G401 (cell line): ENCODE data around the gene STX8. TPM values are rescaled to one million over a fixed set of nuclear protein-coding genes. Genes with fewer than 3 reads are reported as not detected.
A peak's percentile ranks its signal among the peaks of the same experiment; 100 is the strongest.

Experiments
- DNase-seq: peaks from one replicate; pipeline ENCODE4 v3.0.0-alpha.2; 2015; ENCODE audit warnings: low spot score
- in situ Hi-C: cut with HindIII; loops from 2 replicates; pipeline ENCODE4 v1.10.0; 2016; ENCODE audit warnings: low sequenced_read_pairs, mixed read lengths
- total RNA-seq: library from RNA; depleted of rRNA; stranded (reverse); fragments of >200 nt; shearing (Covaris generic); gene quantifications from 2 replicates; pipeline ENCODE4 v1.2.3, GENCODE V29; 2014

STX8 gene
- total RNA-seq, 1 experiment from 2014 or later, result 95.8 TPM

DNA sequence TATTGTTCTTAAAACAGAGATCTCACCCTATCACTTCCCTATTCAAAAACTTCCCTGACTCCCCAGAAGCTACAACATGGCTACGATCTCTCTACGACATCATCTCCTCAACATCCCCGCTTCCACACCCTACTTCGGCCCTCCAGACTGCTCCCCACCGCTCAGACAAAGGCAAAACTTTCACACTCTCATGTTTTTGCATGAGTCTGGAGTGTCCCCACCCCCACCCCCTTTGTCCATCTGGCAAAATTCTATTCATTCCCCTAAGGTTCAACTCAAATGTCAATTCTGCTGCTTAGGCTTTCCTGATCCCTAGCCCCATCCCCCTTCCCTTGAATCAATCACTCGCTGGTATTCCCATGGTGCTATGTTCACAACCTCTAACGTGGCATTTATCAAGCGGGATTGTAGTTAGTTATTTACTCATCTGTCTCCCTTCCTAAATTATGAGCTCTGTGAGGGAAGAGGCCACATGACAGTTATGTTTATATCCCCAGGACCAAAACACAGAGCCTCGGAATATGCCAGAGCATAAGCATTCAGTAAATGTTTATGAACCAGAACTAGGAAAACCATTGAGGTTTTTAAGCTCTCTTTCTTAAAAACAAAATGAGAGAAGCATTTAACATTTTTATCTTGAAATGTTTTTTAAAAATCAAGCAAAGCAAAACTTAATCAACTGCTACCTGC is 55.9 kb downstream of the STX8 start:
- DNase-seq, result no peak
- in situ Hi-C loops, result no loop called here

DNA sequence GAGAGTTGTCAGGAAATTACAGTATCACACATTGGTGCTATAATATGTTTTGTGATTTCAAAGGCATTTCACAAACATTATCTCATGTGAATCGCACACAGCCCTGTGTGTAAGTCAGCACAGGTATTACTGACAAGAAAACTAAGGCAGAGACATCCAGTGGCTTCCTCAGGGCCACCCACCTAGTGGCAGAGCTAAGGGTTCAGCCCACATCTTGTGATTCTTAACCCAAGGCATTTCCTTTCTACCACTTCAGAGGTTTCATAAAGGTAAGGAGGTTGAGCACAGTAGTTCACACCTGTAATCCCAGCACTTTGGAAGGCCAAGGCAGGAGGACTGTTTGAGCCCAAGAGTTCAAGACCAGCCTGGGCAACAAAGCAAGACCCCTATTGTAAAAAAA is 58.2 kb downstream of the STX8 start:
- DNase-seq, result no peak
- in situ Hi-C loops, result no loop called here

- in situ Hi-C loops, result no loop called here
- no peak for DNase-seq
These were observed 62.4 kb downstream of the STX8 start for GRCh38 chr17:9513266-9513665.

GRCh38 chr17:9512323-9513168 is 63.1 kb downstream of the STX8 start:
- in situ Hi-C loops, result no loop called here
- DNase-seq, result no peak

DNA sequence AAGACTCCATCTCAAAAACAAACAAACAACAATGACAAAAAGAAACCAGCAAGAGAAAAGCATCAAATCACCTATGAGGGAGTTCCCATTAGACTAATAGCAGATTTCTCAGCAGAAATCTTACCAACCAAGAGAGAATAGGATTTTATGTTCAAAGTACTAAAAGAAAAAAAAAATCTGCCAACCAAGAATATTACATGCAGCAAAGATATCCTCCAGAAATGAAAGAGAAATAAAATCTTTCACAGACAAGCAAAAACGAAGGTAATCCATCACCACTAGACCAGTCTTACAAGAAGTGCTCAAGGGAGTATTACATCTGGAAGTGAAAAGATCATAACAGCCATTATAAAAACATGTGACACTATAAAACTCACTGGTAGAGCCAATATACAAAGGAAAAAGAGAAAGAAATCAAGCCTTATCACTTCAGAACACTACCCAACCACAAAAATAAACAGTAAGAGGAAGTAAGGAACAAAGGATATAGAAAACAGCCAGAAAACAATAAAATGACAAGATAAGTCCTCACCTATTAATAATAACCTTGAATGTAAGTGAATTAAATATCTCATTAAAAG is 66.3 kb downstream of the STX8 start:
- in situ Hi-C loops, result no loop called here
- no peak for DNase-seq

- in situ Hi-C loops, result no loop called here
- DNase-seq, result no peak
These were observed 76.6 kb downstream of the STX8 start for GRCh38 chr17:9499041-9499440.

DNA sequence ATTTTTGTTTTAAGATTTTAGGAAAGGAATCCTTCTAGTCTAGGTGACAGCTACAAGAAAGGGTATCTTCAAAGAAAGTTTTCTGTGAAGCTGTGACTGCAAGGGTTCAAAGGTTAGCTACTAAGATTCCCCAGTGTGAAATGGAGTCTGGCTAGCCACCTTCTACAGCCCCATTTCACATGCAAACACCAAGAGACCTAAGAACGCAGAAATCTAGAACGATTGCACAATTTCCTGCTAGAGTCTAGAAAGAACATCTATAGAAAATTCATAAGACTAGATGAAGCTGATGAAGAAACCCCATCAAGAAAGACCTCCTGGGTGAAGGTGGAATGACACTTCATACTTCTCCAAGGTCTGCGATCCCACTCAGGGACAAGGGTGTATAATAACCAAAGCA is 77.1 kb downstream of the STX8 start:
- in situ Hi-C loops, result no loop called here
- DNase-seq, result no peak

DNA sequence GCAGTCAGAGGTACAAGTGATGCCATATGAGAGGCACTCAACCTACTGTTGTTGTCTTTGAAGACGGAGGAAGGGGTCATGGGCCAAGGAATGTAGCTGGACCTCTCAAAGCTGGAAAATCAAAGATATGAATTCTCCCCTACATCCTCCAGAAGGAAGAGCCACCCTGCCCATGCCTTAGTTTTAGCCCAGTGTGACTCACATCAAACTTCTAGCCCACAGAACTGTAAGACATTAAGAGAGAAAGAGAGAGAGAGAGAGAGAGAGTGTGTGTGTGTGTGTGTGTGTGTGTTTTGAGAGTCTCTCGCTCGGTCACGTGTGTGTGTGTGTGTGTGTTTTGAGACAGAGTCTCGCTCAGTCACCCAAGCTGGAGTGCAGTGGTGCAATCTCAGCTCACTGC is 87.1 kb downstream of the STX8 start:
- in situ Hi-C loops, result no loop called here
- DNase-seq, result no peak

GRCh38 chr17:9487406-9487805 is 88.2 kb downstream of the STX8 start:
- no peak for DNase-seq
- in situ Hi-C loops, result no loop called here

GRCh38 chr17:9484789-9485188 is 90.8 kb downstream of the STX8 start:
- in situ Hi-C loops, result no loop called here

DNA sequence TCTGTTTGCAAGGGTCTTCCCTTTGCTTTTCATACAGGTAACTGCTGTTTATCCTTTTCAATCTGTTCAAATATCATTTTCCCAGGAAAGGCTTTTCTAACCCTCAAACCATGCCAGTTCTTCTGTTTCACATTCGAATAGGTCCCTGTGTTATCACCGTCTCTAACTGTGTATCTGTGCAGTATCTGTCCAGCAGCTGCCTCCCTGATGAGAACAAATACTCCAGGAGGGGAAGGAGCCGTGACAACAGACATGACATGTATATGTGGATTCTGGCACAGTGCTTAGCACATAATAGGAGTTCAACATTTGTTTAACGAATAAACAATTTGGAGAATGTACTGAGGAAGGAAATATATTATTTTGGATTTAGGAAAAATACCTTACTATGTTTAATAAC is 95.7 kb downstream of the STX8 start:
- in situ Hi-C loops, result no loop called here
- DNase-seq, result no peak

More at GRCh38 chr17:9484789-9485188, 90.8 kb downstream of the STX8 start:
- no peak for DNase-seq

- in situ Hi-C loops, result no loop called here
- DNase-seq, result no peak
These were observed 96.7 kb downstream of the STX8 start for GRCh38 chr17:9478889-9479288.

GRCh38 chr17:9475101-9475658 is 100.4 kb downstream of the STX8 start:
- in situ Hi-C loops, result no loop called here
- DNase-seq, result no peak

GRCh38 chr17:9473711-9474110 is 101.9 kb downstream of the STX8 start:
- DNase-seq, result no peak
- in situ Hi-C loops, result no loop called here

DNA sequence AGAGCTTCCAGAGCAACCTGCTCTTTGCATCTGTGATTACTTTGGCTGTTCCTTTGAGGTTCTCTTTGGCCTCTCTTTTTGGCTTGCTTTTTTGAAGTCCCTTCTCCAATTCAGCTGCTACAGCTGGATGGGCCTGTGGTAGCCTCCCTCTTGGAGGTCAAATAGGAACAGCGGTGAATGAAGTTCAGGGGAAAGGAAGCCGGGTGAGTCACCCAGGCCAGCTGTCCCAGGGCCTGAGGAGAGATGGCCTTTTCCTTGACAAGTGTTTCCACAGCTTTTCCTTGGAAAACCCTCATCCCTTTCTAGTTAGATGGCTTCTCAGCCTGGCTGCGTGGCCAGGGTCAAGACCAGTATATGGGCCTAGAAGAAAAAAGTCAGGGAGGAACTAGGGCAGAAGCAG is 103.1 kb downstream of the STX8 start:
- in situ Hi-C loops, result no loop called here
- no peak for DNase-seq

- no peak for DNase-seq
- in situ Hi-C loops, result no loop called here
These were observed 103.5 kb downstream of the STX8 start for GRCh38 chr17:9472094-9472493.

DNA sequence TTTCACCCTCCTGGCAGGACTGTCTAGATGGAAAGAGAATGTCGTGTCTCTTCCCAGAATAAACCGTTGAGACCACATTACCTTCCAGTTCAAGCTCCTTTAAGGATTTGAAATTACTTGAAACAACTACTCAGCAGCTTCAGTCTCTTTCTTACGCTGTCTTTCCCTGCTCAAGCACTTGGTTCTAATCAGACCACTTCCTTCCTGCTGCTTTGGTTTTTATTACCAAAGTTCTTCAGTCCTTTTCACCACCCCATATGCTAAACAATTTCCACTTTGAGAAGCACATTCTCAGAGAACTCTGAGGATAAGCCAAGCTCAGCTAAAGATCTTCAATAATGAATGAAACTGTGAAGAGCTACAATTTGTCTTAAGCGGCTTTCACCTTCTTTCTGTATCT is 105.4 kb downstream of the STX8 start:
- in situ Hi-C loops, result no loop called here
- DNase-seq, result no peak

- in situ Hi-C loops, result no loop called here
- peak; percentile 13 for DNase-seq
These were observed 106.7 kb downstream of the STX8 start for GRCh38 chr17:9468937-9469336.

DNA sequence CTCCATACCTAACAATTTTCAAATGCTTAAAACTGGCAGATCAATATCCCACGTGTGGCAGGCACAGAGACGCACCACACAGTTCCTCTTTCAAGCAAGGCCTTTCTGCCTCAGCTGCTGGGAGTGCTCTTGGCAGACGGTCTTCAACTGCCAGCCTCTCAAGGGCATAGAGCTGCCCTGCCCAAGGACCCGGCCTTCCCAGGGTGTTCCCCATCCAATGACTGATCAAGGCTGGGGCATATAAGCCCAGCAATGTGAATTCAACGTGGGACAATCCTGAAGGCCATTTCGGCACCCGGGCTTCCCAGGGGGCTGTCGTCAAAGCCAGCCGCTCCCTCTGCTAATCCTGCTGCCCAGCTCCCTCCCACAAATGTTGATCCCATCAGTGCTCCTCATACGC is 107.1 kb downstream of the STX8 start:
- no peak for DNase-seq
- in situ Hi-C loops, result no loop called here

GRCh38 chr17:9467518-9467917 is 108.1 kb downstream of the STX8 start:
- no peak for DNase-seq
- in situ Hi-C loops, result no loop called here
